Parathyroid adenoma (tissue), 2 donors: ENCODE results near the gene RRP8.

Source experiments
- H2AFZ ChIP-seq: fragments of 300-600 bp; sonication (generic); one replicate; pipeline ENCODE4 v1.7.0; 2017; ENCODE audit warnings: antibody characterized with exemption, mild to moderate bottlenecking
- H3K27ac ChIP-seq: fragments of 300-600 bp; sonication (generic); one replicate; pipeline ENCODE4 v1.7.0; 2017
- H3K27me3 ChIP-seq: fragments of 300-600 bp; sonication (generic); one replicate; pipeline ENCODE4 v1.7.0; 2017; ENCODE audit warnings: low read length; ENCODE audit not compliant: control insufficient read depth, insufficient read depth
- H3K36me3 ChIP-seq: fragments of 300-600 bp; sonication (generic); one replicate; pipeline ENCODE4 v1.7.0; 2017; ENCODE audit warnings: low read length; ENCODE audit not compliant: control insufficient read depth, insufficient read depth
- H3K4me1 ChIP-seq: fragments of 300-600 bp; sonication (generic); one replicate; pipeline ENCODE4 v1.7.0; 2017; ENCODE audit warnings: control low read depth
- H3K4me2 ChIP-seq: fragments of 300-600 bp; sonication (generic); one replicate; pipeline ENCODE4 v1.7.0; 2017; ENCODE audit warnings: low read length
- H3K4me3 ChIP-seq: fragments of 300-600 bp; sonication (generic); one replicate; pipeline ENCODE4 v1.7.0; 2017; ENCODE audit warnings: low read depth, low read length
- H3K79me2 ChIP-seq: fragments of 300-600 bp; sonication (generic); one replicate; pipeline ENCODE4 v1.7.0; 2017; ENCODE audit warnings: control low read depth
- H3K9ac ChIP-seq: fragments of 300-600 bp; sonication (generic); one replicate; pipeline ENCODE4 v1.7.0; 2017; ENCODE audit warnings: mild to moderate bottlenecking
- H3K9me3 ChIP-seq: fragments of 300-600 bp; sonication (generic); one replicate; pipeline ENCODE4 v1.7.0; 2017; ENCODE audit warnings: low read length; ENCODE audit not compliant: control insufficient read depth
- CTCF ChIP-seq: fragments of 300-600 bp; sonication (generic); IDR thresholded peaks from one replicate; pipeline ENCODE4 v1.7.0; 2017; ENCODE audit warnings: antibody characterized with exemption, mild to moderate bottlenecking
- donor health status: primary hyperparathyroidism.

RRP8 gene

GRCh38 chr11:6579681-6580080, 23.7 kb downstream of the RRP8 start:
- H3K9me3 ChIP-seq = no peaks in the 10 kb centered on the region
- H3K9ac ChIP-seq = no peak overlapping the region
- no peaks in the 10 kb centered on the region for H3K79me2 ChIP-seq
- H2AFZ ChIP-seq = no peak overlapping the region
- H3K4me3 ChIP-seq = no peak overlapping the region
- H3K4me2 ChIP-seq = no peak overlapping the region
- no peaks in the 10 kb centered on the region for H3K36me3 ChIP-seq
- no peak for TF ChIP-seq CTCF
- H3K27me3 ChIP-seq = no peaks in the 10 kb centered on the region
- peaks cover 6% of the 10 kb centered on the region for H3K4me1 ChIP-seq
- H3K27ac ChIP-seq = no peak overlapping the region

- TF ChIP-seq CTCF = no peak
These were observed 25.3 kb downstream of the RRP8 start for GRCh38 chr11:6578134-6578533.

GRCh38 chr11:6576471-6577373, 26.7 kb downstream of the RRP8 start:
- H3K4me3 ChIP-seq = no peak overlapping the region
- no peaks in the 10 kb centered on the region for H3K9me3 ChIP-seq
- no peak overlapping the region for H3K27ac ChIP-seq
- no peaks in the 10 kb centered on the region for H3K36me3 ChIP-seq
- peaks cover 6% of the 10 kb centered on the region for H3K4me1 ChIP-seq
- no peaks in the 10 kb centered on the region for H3K27me3 ChIP-seq
- no peaks in the 10 kb centered on the region for H3K79me2 ChIP-seq
- H2AFZ ChIP-seq = peak overlapping the region; percentile 28
- TF ChIP-seq CTCF = no peak
- H3K4me2 ChIP-seq = no peak overlapping the region
- no peak overlapping the region for H3K9ac ChIP-seq

More at GRCh38 chr11:6578134-6578533, 25.3 kb downstream of the RRP8 start:
- Histone ChIP-seq H3K79me2 (no peaks in the 10 kb centered on the region), H3K27ac (no peak overlapping the region), H3K4me2 (no peak overlapping the region), H3K9ac (no peak overlapping the region), H2AFZ (no peak overlapping the region), H3K27me3 (no peaks in the 10 kb centered on the region), H3K36me3 (no peaks in the 10 kb centered on the region), H3K4me3 (no peak overlapping the region), H3K9me3 (no peaks in the 10 kb centered on the region), H3K4me1 (peaks cover 6% of the 10 kb centered on the region)

GRCh38 chr11:6574816-6575715, 28.4 kb downstream of the RRP8 start:
- peaks cover 6% of the 10 kb centered on the region for H3K4me1 ChIP-seq
- no peak overlapping the region for H3K4me2 ChIP-seq
- H3K9ac ChIP-seq = no peak overlapping the region
- TF ChIP-seq CTCF = no peak
- no peaks in the 10 kb centered on the region for H3K27me3 ChIP-seq
- H3K4me3 ChIP-seq = no peak overlapping the region
- H3K9me3 ChIP-seq = no peaks in the 10 kb centered on the region
- H3K79me2 ChIP-seq = no peaks in the 10 kb centered on the region
- no peak overlapping the region for H2AFZ ChIP-seq
- no peak overlapping the region for H3K27ac ChIP-seq
- H3K36me3 ChIP-seq = no peaks in the 10 kb centered on the region
